ENCODE data around the gene B3GALT2.
"Not testable (repeated sequence)": the region's sequence is repeated elsewhere in the genome, so short reads cannot be mapped to it uniquely, and the experiment has no call there.

Gene B3GALT2, protein sequence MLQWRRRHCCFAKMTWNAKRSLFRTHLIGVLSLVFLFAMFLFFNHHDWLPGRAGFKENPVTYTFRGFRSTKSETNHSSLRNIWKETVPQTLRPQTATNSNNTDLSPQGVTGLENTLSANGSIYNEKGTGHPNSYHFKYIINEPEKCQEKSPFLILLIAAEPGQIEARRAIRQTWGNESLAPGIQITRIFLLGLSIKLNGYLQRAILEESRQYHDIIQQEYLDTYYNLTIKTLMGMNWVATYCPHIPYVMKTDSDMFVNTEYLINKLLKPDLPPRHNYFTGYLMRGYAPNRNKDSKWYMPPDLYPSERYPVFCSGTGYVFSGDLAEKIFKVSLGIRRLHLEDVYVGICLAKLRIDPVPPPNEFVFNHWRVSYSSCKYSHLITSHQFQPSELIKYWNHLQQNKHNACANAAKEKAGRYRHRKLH

DNA sequence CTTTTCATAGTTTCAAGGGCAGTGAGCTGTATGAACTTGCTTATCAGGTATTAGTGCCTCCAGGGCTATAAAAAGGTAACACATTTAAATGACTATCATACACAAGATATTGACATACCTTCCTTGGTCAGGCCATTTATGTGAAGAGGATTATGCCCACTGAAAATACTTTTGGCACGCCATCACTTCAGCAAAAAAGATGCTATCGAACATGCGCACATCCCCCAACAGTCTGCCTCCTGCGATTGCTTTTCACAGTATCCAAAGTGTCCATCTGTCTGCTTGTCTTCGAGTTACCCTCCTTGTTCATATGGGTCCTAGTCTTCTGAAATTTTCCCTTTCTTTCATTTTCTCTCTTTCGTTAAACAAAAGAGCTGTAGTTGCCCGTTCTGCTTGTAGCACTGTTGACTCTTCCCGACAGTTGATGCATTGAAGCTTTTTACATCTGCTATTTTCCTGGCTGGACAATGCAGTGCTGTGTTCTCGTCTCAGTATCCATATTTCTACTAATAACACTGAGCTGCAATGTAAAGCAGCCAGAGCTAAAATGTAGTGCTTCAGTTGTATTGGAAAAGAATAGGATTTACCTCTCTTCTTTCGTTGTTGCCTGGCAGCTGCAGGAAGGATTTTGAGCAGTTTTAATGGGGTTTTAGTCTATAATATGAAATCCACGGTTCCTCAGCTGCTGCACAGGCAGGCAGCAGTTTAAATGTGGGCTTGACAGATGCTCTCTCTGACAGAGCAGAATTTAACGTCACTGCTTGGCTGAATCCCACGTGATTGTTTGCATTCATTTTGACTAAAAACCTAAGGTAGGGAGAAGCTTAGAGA lies at the start of gene B3GALT2:
B3GALT2 (minus strand) TSS at position 713 of the 831 bp plus-strand sequence. CDS start 5,051 bp downstream, outside the sequence.
- H3K4me3 ChIP-seq (replicated peaks; ENCODE audit: low read depth, low read length): peak within 1 kb of the TSS; percentile 32
- TF ChIP-seq, protein P1, sequence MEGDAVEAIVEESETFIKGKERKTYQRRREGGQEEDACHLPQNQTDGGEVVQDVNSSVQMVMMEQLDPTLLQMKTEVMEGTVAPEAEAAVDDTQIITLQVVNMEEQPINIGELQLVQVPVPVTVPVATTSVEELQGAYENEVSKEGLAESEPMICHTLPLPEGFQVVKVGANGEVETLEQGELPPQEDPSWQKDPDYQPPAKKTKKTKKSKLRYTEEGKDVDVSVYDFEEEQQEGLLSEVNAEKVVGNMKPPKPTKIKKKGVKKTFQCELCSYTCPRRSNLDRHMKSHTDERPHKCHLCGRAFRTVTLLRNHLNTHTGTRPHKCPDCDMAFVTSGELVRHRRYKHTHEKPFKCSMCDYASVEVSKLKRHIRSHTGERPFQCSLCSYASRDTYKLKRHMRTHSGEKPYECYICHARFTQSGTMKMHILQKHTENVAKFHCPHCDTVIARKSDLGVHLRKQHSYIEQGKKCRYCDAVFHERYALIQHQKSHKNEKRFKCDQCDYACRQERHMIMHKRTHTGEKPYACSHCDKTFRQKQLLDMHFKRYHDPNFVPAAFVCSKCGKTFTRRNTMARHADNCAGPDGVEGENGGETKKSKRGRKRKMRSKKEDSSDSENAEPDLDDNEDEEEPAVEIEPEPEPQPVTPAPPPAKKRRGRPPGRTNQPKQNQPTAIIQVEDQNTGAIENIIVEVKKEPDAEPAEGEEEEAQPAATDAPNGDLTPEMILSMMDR (IDR thresholded peaks at IDR 0.05; ENCODE audit: low read depth, low read length, missing control alignments): no peak
- no peak for DNase-seq (ENCODE audit: extremely low read depth, low read depth)

DNA sequence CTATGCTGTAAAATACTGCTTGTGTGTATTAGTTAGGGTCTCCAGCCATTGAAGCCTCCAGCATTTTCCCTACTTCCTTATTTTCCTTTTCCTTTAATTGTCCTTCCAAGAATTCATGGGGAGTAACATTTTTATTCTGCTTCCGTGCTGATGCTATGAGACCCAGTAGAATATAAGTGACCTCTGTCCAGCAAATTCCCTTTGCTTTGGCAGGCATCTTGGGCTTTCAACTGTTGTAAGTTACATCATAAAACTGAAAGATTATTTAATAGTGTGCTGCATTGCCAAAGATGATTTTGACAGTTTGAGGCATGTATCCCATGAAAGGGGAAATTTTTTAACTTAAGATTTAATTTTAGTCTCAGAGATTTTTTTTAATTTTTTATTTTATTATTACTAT lies 48.1 kb upstream of the B3GALT2 start:
- TF ChIP-seq, protein P1 (IDR thresholded peaks at IDR 0.05; ENCODE audit: low read depth, low read length, missing control alignments): no peak

DNA sequence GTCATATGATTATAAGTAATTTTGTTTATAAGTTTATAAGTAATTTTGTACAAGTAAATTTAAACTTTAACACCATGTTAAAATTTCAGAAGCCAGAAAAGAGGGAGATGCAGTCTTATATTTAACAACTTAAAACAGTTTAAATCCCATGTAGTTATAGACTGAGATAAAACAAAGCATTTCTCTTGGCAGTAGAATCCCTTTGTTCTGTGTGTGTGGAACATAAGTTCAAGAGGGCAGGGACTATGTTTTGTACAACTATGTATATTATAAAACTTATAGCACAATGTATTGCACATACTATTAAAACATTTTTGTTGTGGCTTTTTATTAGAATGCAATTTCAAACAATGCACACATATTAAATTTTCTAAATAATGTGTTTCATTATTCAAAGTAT lies 44.7 kb upstream of the B3GALT2 start:
- DNase-seq (ENCODE audit: extremely low read depth, low read depth); H3K4me3 ChIP-seq (replicated peaks; ENCODE audit: low read depth, low read length): not testable (repeated sequence)

More for the DNA sequence above, 48.1 kb upstream of the B3GALT2 start:
- no peak overlapping the region for H3K4me3 ChIP-seq (replicated peaks; ENCODE audit: low read depth, low read length)
- DNase-seq (ENCODE audit: extremely low read depth, low read depth): no peak

DNA sequence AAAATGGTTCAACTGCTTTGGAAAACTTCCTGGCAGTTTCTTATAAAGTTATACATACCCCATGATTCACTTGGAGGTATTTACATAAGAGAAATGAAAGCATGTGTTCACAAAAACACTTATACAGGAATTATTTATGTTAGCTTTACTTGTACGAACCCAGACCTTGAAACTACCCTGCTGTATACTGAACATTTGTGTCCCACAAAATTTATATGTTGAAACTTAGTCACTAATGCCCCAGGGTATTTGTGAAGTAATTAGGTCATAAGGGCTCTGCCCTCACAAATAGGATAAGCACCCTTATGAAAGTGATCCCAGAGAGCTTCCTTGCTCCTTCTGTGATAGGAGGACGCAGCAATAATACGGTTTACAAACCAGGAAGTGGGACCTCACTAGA lies 42.7 kb upstream of the B3GALT2 start:
- DNase-seq (ENCODE audit: extremely low read depth, low read depth): peak; percentile 9
- TF ChIP-seq, protein P1 (IDR thresholded peaks at IDR 0.05; ENCODE audit: low read depth, low read length, missing control alignments): no peak
- H3K4me3 ChIP-seq (replicated peaks; ENCODE audit: low read depth, low read length): no peak overlapping the region

DNA sequence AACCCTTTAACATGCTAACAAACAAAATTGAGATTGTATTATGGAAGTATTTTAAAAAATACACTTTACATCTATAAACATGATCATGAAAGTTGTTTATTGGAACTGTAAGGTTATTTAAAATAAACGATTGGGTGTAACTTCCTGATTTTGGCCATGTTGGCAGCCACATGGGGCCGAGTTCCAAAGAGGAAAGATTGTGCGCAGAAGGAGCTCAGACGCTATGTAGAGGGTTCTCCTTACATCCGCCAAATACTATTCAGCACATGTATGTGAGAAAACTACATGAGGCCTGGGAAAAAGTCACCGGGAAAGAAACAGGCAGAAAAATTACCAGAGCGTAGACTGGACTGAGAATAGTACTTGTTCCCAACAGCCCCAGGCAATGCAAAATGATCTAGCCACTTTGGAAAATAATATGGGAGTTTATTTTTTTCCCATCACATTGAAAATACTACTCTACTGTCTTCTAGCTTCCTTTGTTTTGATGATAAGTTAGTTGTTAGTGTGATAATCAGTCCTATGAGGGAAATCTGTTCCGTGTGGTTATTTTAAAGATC lies 35.7 kb upstream of the B3GALT2 start:
- DNase-seq (ENCODE audit: extremely low read depth, low read depth): no peak
- no peak overlapping the region for H3K4me3 ChIP-seq (replicated peaks; ENCODE audit: low read depth, low read length)
- TF ChIP-seq, protein P1 (IDR thresholded peaks at IDR 0.05; ENCODE audit: low read depth, low read length, missing control alignments): no peak

DNA sequence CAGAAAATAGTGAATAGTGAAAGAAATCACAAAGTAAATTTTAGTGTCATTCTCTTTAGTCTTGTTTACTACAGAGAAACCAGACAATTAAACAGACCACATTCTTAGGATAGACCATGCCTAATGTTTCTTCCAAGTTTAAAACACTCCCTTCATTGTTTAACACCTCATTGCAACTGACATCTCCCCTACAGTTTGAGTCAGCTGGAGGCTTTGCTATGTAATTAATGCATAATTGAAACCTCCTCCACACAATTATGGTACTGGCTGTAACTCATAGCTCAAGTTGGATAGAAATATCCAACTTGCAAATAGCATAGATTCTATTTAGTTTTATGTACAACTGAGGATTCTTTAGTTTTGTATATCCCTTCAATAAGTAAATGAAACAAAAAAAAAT lies 35.2 kb upstream of the B3GALT2 start:
- no peak overlapping the region for H3K4me3 ChIP-seq (replicated peaks; ENCODE audit: low read depth, low read length)
- TF ChIP-seq, protein P1 (IDR thresholded peaks at IDR 0.05; ENCODE audit: low read depth, low read length, missing control alignments): no peak
- no peak for DNase-seq (ENCODE audit: extremely low read depth, low read depth)

DNA sequence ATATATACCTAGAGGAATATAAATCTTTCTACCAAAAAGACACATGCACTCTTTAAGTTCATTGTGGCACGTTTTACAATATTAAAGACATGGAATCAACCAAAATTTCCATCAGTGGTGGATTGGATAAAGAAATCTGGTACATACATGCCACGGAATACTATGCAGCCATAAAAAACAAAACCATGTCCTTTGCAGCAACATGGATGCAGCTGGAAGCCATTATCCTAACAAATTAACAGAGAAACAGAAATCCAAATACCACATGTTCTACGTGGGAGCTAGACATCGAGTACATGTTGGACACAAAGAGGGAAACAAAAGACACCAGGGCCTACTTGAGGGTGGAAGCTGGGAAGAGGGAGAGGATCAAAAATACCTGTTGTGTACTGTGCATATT lies 33.0 kb upstream of the B3GALT2 start:
- TF ChIP-seq, protein P1 (IDR thresholded peaks at IDR 0.05; ENCODE audit: low read depth, low read length, missing control alignments): no peak
- H3K4me3 ChIP-seq (replicated peaks; ENCODE audit: low read depth, low read length): no peak overlapping the region
- DNase-seq (ENCODE audit: extremely low read depth, low read depth): no peak

Data from HFF-Myc (cell line).